SK-N-SH (cell line): ENCODE measurements around the gene SINHCAF. TPM values are rescaled to one million over a fixed set of nuclear protein-coding genes. Genes with fewer than 3 reads are reported as not detected.

ENCODE experiments used
- CTCF ChIA-PET: fragments of 300-600, 350-600 bp; formaldehyde crosslinking; extraction: SDS; loops from one replicate; lab custom pipeline; 2021; lab: Yijun Ruan, JAX
- POLR2A ChIA-PET: fragments of 350-600 bp; sonication (Branson Sonifier 250); formaldehyde crosslinking; extraction: SDS; loops from one replicate; lab custom pipeline; 2020; ENCODE audit warnings: antibody characterized with exemption, inconsistent platforms; lab: Yijun Ruan, JAX
- DNase-seq: peaks from one replicate; pipeline ENCODE4 v3.0.0; 2012
- H2AFZ ChIP-seq: fragments of 200-600 bp; sonication (generic); 2 replicates; pipeline ENCODE4 v1.8.1; 2016; ENCODE audit warnings: antibody characterized with exemption, mild to moderate bottlenecking, low read depth
- H3F3A ChIP-seq: fragments of 200-600 bp; sonication (generic); replicated peaks from 2 replicates; pipeline ENCODE3; 2016; ENCODE audit warnings: antibody characterized with exemption, mild to moderate bottlenecking; ENCODE audit not compliant: insufficient read depth
- H3K27ac ChIP-seq, 2 experiments: fragments of 200-500 bp in 1 of 2; fragments of 200-600 bp in 1 of 2; sonication (Bioruptor generic) in 1 of 2; sonication (generic), shearing (Covaris generic) in 1 of 2; 2 replicates each; pipeline versions ENCODE4 v1.5.1 to v1.6.1; 2014 to 2016; ENCODE audit warnings: low read depth in 2 of 2, inconsistent platforms in 1 of 2, low read length in 1 of 2, mild to moderate bottlenecking in 1 of 2, mixed read lengths in 1 of 2
- H3K27me3 ChIP-seq: fragments of 200-600 bp; sonication (generic), shearing (Covaris generic); 2 replicates; pipeline ENCODE4 v1.6.1; 2016; ENCODE audit warnings: mixed run types; ENCODE audit not compliant: insufficient read depth
- H3K36me3 ChIP-seq, 2 experiments: fragments of 200-500 bp in 1 of 2; fragments of 200-600 bp in 1 of 2; sonication (Bioruptor generic) in 1 of 2; sonication (generic) in 1 of 2; replicated peaks in 1 of 2; 2 replicates each; pipeline versions ENCODE3 to v1.5.1; 2014 to 2016; ENCODE audit warnings: low read length in 1 of 2, mild to moderate bottlenecking in 1 of 2; ENCODE audit not compliant: insufficient read depth in 2 of 2, control insufficient read depth in 1 of 2
- H3K4me1 ChIP-seq, 2 experiments: fragments of 200-500 bp in 1 of 2; fragments of 200-600 bp in 1 of 2; sonication (Bioruptor generic) in 1 of 2; sonication (generic), shearing (Covaris generic) in 1 of 2; 2 replicates each; pipeline versions ENCODE4 v1.5.1 to v1.6.1; 2014 to 2016; ENCODE audit warnings: low read depth in 1 of 2, low read length in 1 of 2, mixed run types in 1 of 2; ENCODE audit not compliant: insufficient read depth in 2 of 2, control insufficient read depth in 1 of 2
- H3K4me2 ChIP-seq: fragments of 200-600 bp; sonication (generic), shearing (Covaris generic); 2 replicates; pipeline ENCODE4 v1.6.1; 2017; ENCODE audit warnings: mixed run types
- H3K4me3 ChIP-seq, 2 experiments: fragments of 200-500 bp in 1 of 2; fragments of 200-600 bp in 1 of 2; sonication (Bioruptor generic) in 1 of 2; sonication (generic), shearing (Covaris generic) in 1 of 2; 2 replicates each; pipeline versions ENCODE4 v1.5.1 to v1.8.1; 2014 to 2016; ENCODE audit warnings: low read depth in 2 of 2, inconsistent platforms in 1 of 2, low read length in 1 of 2, mild to moderate bottlenecking in 1 of 2, mixed read lengths in 1 of 2, moderate library complexity in 1 of 2
- H3K79me2 ChIP-seq: fragments of 200-600 bp; sonication (generic); 2 replicates; pipeline ENCODE4 v1.8.1; 2017; ENCODE audit warnings: mild to moderate bottlenecking; ENCODE audit not compliant: insufficient read depth
- H3K9ac ChIP-seq: fragments of 200-600 bp; sonication (generic); 2 replicates; pipeline ENCODE4 v1.6.1; 2017; ENCODE audit warnings: mixed run types
- H3K9me2 ChIP-seq: fragments of 200-600 bp; sonication (generic); 2 replicates; pipeline ENCODE4 v1.6.1; 2017; ENCODE audit warnings: mixed run types
- H3K9me3 ChIP-seq: fragments of 200-600 bp; sonication (generic); 2 replicates; pipeline ENCODE4 v1.6.1; 2017; ENCODE audit warnings: mixed run types, mild to moderate bottlenecking, moderate library complexity
- H4K20me1 ChIP-seq: fragments of 200-600 bp; sonication (generic); 2 replicates; pipeline ENCODE4 v1.6.1; 2017; ENCODE audit warnings: mild to moderate bottlenecking, mixed run types; ENCODE audit not compliant: insufficient read depth
- EZH2phosphoT487 ChIP-seq: fragments of 200-600 bp; sonication (generic); IDR thresholded peaks from 2 replicates; pipeline ENCODE4 v1.6.1; 2017; ENCODE audit warnings: low read depth, mixed run types, mild to moderate bottlenecking, antibody characterized with exemption, moderate library complexity, borderline replicate concordance
- FOSL2 ChIP-seq: IDR thresholded peaks from 2 replicates; pipeline ENCODE4 v1.4.0; 2012; ENCODE audit warnings: low read depth, mild to moderate bottlenecking, moderate library complexity, borderline replicate concordance
- FOXJ3 ChIP-seq: sonication (generic); formaldehyde crosslinking; IDR thresholded peaks from 2 replicates; pipeline ENCODE4 v1.5.1; 2020; ENCODE audit warnings: mild to moderate bottlenecking, missing genetic modification reagents
- GABPA ChIP-seq: IDR thresholded peaks from 2 replicates; pipeline ENCODE4 v1.4.0; 2012; ENCODE audit warnings: low read depth, mild to moderate bottlenecking
- IRF3 ChIP-seq: fragments of 150-350 bp; IDR thresholded peaks from 2 replicates; pipeline ENCODE4 v1.6.1; 2016; ENCODE audit warnings: mild to moderate bottlenecking, low read depth, low read length
- JUND ChIP-seq: IDR thresholded peaks from 2 replicates; pipeline ENCODE4 v1.4.0; 2012
- MAX ChIP-seq: IDR thresholded peaks from 2 replicates; pipeline ENCODE4 v1.4.0; 2012; ENCODE audit warnings: low read depth
- MXI1 ChIP-seq: IDR thresholded peaks from 2 replicates; pipeline ENCODE4 v1.6.1; 2012; ENCODE audit warnings: mild to moderate bottlenecking, low read depth, low read length, improper control_type of control experiment
- RAD21 ChIP-seq: IDR thresholded peaks from 2 replicates; pipeline ENCODE4 v1.6.1; 2012; ENCODE audit warnings: mild to moderate bottlenecking, low read length
- RCOR1 ChIP-seq: fragments of 150-350 bp; IDR thresholded peaks from 2 replicates; pipeline ENCODE4 v1.6.1; 2017; ENCODE audit warnings: antibody characterized with exemption, low read length
- RFX5 ChIP-seq: IDR thresholded peaks from 2 replicates; pipeline ENCODE4 v1.6.1; 2012; ENCODE audit warnings: mild to moderate bottlenecking, improper control_type of control experiment, low read length
- SIN3A ChIP-seq: IDR thresholded peaks from 2 replicates; pipeline ENCODE4 v1.6.1; 2012; ENCODE audit warnings: low read depth, mild to moderate bottlenecking, low read length, moderate library complexity, borderline replicate concordance
- TEAD4 ChIP-seq: IDR thresholded peaks from 2 replicates; pipeline ENCODE4 v1.4.0; 2012; ENCODE audit warnings: mild to moderate bottlenecking, borderline replicate concordance; ENCODE audit not compliant: insufficient read depth
- YY1 ChIP-seq: IDR thresholded peaks from 2 replicates; pipeline ENCODE4 v1.4.0; 2012; ENCODE audit warnings: low read depth, mild to moderate bottlenecking
- WGBS: methylation state at CpG from one replicate; pipeline ENCODE4 v1.1.6; 2017; ENCODE audit warnings: low lambda C conversion rate; 5-methylcytosine and 5-hydroxymethylcytosine counted together
- polyA plus RNA-seq, 3 experiments: library from polyadenylated mRNA; depleted of rRNA; stranded (reverse); fragments of >200 nt; gene quantifications; 2 replicates each; pipeline ENCODE4 v1.2.3, GENCODE V29; 2012
- TF ChIP-seq, protein P1 (sequence below): fragments of 150-350 bp; IDR thresholded peaks from 2 replicates; pipeline ENCODE4 v1.6.1; 2017; ENCODE audit warnings: antibody characterized with exemption, low read length, low read depth, borderline replicate concordance
- TF ChIP-seq, protein P2 (sequence below): IDR thresholded peaks from 2 replicates; pipeline ENCODE4 v1.4.0; 2012; ENCODE audit warnings: low read depth, borderline replicate concordance

SINHCAF gene
- polyA plus RNA-seq, 1 of the 3 experiments (the other 2 are of a cell fraction): 22.2 TPM

- TF ChIP-seq, protein P1, sequence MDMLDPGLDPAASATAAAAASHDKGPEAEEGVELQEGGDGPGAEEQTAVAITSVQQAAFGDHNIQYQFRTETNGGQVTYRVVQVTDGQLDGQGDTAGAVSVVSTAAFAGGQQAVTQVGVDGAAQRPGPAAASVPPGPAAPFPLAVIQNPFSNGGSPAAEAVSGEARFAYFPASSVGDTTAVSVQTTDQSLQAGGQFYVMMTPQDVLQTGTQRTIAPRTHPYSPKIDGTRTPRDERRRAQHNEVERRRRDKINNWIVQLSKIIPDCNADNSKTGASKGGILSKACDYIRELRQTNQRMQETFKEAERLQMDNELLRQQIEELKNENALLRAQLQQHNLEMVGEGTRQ: no peak
- TF ChIP-seq MAX (no peak), RFX5 (no peak), MXI1 (no peak), JUND (no peak)
These were observed 10.0 kb downstream of the SINHCAF start (continued) for GRCh38 chr12:31315784-31316465.

- no peak overlapping the region for H3K27ac ChIP-seq
- DNase-seq: no peak
- H3K4me2 ChIP-seq: no peak overlapping the region
- 98% methylated on average over 3 of the region's 3 CpGs for WGBS
- no peak overlapping the region for H3K4me3 ChIP-seq
- CTCF ChIA-PET: interaction anchor here (0.7 kb wide), 1 partner anchor 13 kb away, joined by 3 read pairs; no protein-coding TSS in a partner anchor
- H3F3A ChIP-seq: no peaks in the 10 kb centered on the region
- H3K9ac ChIP-seq: no peak overlapping the region
- no peaks in the 10 kb centered on the region for H3K27me3 ChIP-seq
- H2AFZ ChIP-seq: no peak overlapping the region
- peaks cover 24% of the 10 kb centered on the region for H4K20me1 ChIP-seq
- no peaks in the 10 kb centered on the region for H3K36me3 ChIP-seq
- POLR2A ChIA-PET: no interaction called here
- peaks cover 9 to 20% of the 10 kb centered on the region in 2 experiments; a peak in 3 of 4 replicates for H3K4me1 ChIP-seq
- H3K79me2 ChIP-seq: peaks cover 100% of the 10 kb centered on the region
- no peaks in the 10 kb centered on the region for H3K9me2 ChIP-seq
- no peaks in the 10 kb centered on the region for H3K9me3 ChIP-seq
- TF ChIP-seq FOXJ3 (CRISPR knock-in tag): no peak
- TF ChIP-seq RCOR1: no peak
- no peak for TF ChIP-seq EZH2phosphoT487
- TF ChIP-seq IRF3: no peak
- no peak for TF ChIP-seq GABPA
- TF ChIP-seq, protein P2, sequence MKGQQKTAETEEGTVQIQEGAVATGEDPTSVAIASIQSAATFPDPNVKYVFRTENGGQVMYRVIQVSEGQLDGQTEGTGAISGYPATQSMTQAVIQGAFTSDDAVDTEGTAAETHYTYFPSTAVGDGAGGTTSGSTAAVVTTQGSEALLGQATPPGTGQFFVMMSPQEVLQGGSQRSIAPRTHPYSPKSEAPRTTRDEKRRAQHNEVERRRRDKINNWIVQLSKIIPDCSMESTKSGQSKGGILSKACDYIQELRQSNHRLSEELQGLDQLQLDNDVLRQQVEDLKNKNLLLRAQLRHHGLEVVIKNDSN: no peak
- TF ChIP-seq YY1: no peak
- no peak for TF ChIP-seq TEAD4
- TF ChIP-seq RAD21: no peak
- TF ChIP-seq SIN3A: no peak
- no peak for TF ChIP-seq JUND
- TF ChIP-seq FOSL2: no peak
These were observed 10.8 kb downstream of the SINHCAF start for GRCh38 chr12:31315044-31315715.
